ENCODE data around the gene SMYD3.

Gene SMYD3

DNA sequence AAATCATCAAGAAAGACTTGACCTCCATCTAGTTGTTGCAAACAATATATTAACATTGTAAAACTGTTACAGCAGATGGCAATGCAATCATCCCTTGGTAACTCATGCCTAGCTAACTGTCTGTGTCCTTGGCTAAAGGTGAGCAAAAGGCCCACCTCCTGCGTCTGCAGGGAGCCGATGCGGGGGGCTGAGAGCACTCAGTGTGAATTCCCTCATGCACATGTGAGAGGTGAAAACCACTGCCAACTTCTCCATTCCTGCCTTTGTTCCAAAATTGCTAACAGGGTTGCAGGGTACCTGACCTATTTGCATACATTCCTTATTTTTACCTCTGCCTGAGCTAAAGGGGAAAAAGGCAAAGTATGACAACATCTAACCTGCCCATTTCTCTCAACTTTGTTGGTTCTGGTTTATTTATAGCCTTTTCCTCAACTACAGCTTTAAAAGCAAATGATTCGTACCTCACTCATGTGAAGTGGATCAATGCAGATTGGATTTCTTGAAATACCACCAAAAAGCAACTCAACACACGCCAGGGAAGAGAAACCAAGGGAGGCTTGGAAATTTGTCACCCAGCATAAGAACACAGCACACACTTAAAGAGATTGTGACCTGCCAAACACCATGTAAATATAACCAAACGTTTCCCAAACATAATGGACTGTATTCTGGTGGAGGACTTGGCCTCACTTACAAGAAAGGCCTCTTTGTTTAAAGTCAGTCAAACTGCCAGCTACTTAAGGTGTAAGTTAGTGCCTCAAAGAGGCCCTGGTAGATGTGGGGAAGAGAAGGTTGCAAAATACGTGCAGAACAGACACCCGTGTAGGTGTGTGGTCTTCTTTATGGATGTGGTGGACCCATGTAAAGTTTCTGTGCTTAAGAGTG is 651.0 kb downstream of the SMYD3 start:
- Mint-ChIP-seq H3K9me3 (no peaks in the 10 kb centered on the region), H3K4me1 (ENCODE audit: low read depth) (no peaks in the 10 kb centered on the region), H3K4me3 (no peak overlapping the region), H3K27me3 (no peaks in the 10 kb centered on the region), H3K27ac (no peak overlapping the region), H3K36me3 (ENCODE audit: low read depth) (no peaks in the 10 kb centered on the region)
- intact Hi-C loops (cut with micrococcal nuclease): no loop called here

DNA sequence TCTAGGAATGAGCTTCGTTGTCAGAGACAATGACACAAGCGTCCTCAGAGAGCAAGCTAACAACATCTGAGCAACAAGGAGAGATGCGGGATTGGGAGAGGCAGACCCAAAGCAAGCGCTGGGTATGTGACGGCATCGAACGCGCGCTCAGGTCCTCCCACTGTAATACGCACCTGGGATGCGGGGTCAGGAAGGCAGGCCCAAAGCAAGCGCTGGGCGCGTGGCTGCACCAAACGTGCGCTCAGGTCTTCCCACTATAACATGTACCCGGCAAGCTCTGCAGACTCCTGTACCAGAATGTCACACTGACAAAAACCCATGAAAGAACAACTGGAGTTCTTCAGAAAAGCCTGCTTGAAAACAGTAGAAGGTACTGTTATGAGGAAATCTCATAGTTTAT is 653.8 kb downstream of the SMYD3 start:
- Mint-ChIP-seq H3K36me3 (ENCODE audit: low read depth) (no peaks in the 10 kb centered on the region), H3K4me3 (no peak overlapping the region), H3K4me1 (ENCODE audit: low read depth) (no peaks in the 10 kb centered on the region), H3K9me3 (no peaks in the 10 kb centered on the region), H3K27me3 (no peaks in the 10 kb centered on the region), H3K27ac (no peak overlapping the region)
- intact Hi-C loops (cut with micrococcal nuclease): no loop called here

DNA sequence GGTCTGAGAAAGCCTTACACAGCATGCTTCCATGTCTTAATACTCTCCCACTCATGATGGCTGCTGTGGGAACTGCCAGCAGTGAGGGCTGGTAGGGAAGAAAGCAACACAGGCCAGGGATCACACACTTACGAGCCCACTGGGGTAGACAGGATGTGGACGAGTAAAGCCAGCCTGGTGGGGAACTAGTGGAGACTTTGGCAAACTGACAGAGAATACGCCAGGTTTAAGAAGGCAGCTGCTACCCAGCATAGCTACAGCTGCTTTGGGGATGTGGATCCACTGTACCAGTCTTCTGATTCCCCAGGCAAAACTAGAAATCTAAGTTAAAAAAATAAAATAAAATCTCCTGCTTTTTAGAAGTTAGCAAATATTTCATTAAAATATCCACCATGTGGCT is 664.0 kb downstream of the SMYD3 start:
- Mint-ChIP-seq H3K9me3 (no peaks in the 10 kb centered on the region), H3K4me1 (ENCODE audit: low read depth) (no peaks in the 10 kb centered on the region), H3K27ac (no peak overlapping the region), H3K36me3 (ENCODE audit: low read depth) (no peaks in the 10 kb centered on the region), H3K4me3 (no peak overlapping the region), H3K27me3 (no peaks in the 10 kb centered on the region)
- intact Hi-C loops (cut with micrococcal nuclease): no loop called here

DNA sequence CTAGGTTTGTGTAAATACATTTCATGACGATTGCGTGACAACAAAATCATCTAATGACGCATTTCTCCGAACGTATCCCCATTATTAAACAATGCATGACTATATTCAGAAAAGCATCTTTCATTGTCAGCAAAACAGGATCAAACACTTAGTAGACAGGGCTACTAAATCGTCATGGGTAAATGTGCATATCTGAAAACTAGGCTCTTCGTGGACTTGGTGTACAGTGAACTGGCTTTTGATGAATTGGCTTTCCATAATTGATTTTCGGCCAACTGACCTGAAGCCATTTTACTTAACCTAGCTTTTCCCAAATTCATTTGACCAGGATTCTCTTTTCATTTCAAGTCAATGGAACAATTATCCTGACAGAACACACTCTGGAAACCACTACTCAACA is 665.0 kb downstream of the SMYD3 start:
- Mint-ChIP-seq H3K9me3 (no peaks in the 10 kb centered on the region), H3K4me1 (ENCODE audit: low read depth) (no peaks in the 10 kb centered on the region), H3K36me3 (ENCODE audit: low read depth) (no peaks in the 10 kb centered on the region), H3K27ac (no peak overlapping the region), H3K4me3 (no peak overlapping the region), H3K27me3 (no peaks in the 10 kb centered on the region)
- intact Hi-C loops (cut with micrococcal nuclease): no loop called here

DNA sequence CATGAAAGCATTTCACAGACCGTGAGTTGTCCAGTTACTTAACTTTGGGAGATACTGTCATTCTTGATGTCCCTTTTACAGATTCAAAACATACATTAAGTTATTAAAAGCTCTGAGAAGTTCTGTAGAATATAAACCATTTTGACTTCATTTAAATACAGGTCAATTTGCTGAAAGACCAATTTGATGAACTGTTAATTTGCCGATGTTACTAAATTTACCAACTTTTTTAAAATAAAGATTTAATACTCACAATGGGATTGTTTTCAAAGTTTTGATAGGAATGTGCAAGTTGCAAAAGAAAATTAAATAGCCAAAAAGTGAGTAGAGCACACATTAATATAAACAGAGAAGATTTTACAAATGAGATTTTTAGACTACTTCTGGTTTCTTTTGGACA is 666.1 kb downstream of the SMYD3 start:
- Mint-ChIP-seq H3K27me3 (no peaks in the 10 kb centered on the region), H3K36me3 (ENCODE audit: low read depth) (no peaks in the 10 kb centered on the region), H3K4me3 (no peak overlapping the region)

DNA sequence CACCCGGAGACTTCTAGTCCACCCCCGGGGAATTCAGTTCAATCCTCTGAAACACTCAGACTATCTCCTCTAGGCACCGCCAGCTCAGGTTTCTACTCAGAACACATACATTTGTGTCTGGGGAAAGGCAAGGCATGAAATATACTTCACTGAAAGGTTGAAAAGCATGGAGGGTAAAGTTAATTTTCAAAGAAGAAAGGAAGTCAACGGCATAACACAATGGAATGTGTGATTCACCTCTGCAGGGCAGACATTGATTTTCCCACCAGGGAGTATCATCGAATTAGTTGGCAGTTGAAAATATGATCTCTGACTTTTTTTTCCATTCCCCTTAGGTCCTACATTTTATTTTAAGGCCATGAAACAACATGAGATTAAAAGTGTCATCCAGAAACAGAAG is 669.4 kb downstream of the SMYD3 start:
- intact Hi-C loops (cut with micrococcal nuclease): no loop called here
- Mint-ChIP-seq H3K27me3 (no peaks in the 10 kb centered on the region), H3K4me1 (ENCODE audit: low read depth) (no peaks in the 10 kb centered on the region), H3K9me3 (no peaks in the 10 kb centered on the region), H3K36me3 (ENCODE audit: low read depth) (no peaks in the 10 kb centered on the region), H3K4me3 (no peak overlapping the region), H3K27ac (no peak overlapping the region)

More for the DNA sequence above, 666.1 kb downstream of the SMYD3 start:
- Mint-ChIP-seq H3K9me3 (no peaks in the 10 kb centered on the region), H3K27ac (no peak overlapping the region), H3K4me1 (ENCODE audit: low read depth) (no peaks in the 10 kb centered on the region)
- intact Hi-C loops (cut with micrococcal nuclease): no loop called here

DNA sequence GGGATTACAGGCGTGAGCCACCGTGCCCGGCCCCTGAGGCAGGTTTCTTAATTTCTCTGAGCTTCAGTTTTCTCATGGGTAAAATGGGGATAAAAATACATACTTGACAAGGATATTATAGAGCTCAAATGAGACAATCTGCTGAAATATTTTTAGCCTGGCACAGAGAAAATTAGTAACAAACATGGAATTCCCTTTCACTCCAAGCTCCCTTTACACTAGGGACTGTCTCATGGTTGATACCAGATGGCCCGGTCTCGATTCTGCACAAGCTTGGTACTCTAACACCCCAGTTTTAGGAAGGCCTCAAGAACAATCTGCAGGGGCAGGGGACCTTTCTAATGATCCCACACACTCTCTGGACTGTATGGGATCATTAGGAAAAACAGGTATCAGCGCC is 671.7 kb downstream of the SMYD3 start:
- H3K27me3 Mint-ChIP-seq: no peaks in the 10 kb centered on the region
- no peak overlapping the region for H3K27ac Mint-ChIP-seq
- H3K9me3 Mint-ChIP-seq: peaks cover 8% of the 10 kb centered on the region
- no peaks in the 10 kb centered on the region for H3K36me3 Mint-ChIP-seq (ENCODE audit: low read depth)
- intact Hi-C loops (cut with micrococcal nuclease): no loop called here
- H3K4me3 Mint-ChIP-seq: no peak overlapping the region
- no peaks in the 10 kb centered on the region for H3K4me1 Mint-ChIP-seq (ENCODE audit: low read depth)

DNA sequence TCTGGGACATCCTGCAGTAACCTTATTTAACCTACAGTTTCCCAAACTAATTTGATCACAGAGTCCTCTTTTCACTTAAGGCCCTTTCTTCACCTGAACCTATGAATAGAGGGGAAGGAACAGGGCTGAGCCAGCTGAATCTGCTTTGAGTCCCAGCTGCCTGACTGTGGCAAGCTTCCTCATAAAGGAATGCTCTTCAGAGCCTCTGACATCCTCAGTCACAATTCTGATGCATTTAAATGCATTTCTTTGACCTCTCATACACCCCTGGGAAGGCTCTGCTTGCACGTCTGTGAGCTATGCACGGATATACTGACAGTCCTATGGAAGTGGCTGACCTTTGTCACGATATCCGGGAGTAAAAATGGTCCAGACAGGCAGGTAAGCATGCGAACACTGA is 673.1 kb downstream of the SMYD3 start:
- Mint-ChIP-seq H3K4me1 (ENCODE audit: low read depth) (no peaks in the 10 kb centered on the region), H3K9me3 (peaks cover 14% of the 10 kb centered on the region), H3K4me3 (no peak overlapping the region), H3K36me3 (ENCODE audit: low read depth) (no peaks in the 10 kb centered on the region), H3K27ac (no peak overlapping the region), H3K27me3 (no peaks in the 10 kb centered on the region)
- intact Hi-C loops (cut with micrococcal nuclease): no loop called here

DNA sequence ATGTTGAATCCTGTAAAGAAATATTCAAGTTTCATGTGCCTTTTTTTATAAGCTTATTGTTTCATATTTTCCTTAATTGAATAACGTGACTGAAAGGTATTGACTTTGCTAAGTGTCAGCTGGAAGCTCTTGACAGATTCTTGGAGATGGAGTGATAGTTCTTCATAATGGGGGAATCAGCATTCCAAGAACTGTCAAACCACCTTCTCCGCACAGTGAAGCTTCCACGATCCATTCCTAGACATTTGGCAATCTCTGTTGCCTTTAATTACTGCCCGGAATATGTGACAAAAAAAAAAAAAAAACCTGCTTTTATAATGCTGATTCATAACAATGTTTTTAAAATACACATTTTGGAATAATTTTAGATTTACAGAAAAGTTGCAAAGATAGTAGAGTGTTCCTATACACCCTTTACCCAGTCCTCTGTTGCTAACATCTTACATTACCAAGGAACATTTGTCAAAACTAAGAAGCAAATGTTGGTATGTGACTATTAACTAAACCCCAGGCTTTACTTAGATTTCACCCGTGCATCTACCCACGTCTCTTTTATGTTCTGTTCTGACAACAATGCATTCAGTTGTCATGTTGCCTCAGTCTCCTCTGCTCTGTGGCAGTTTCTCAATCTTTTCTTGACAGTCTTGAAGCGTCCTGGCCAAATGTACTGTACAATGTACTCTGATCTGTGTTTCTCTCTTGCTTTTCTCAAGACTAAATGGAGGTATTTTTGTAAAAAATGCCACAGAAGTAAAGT is 674.1 kb downstream of the SMYD3 start:
- H3K27me3 Mint-ChIP-seq: no peaks in the 10 kb centered on the region
- H3K4me1 Mint-ChIP-seq (ENCODE audit: low read depth): no peaks in the 10 kb centered on the region
- intact Hi-C loops (cut with micrococcal nuclease): no loop called here
- H3K9me3 Mint-ChIP-seq: peaks cover 14% of the 10 kb centered on the region
- H3K27ac Mint-ChIP-seq: no peak overlapping the region
- H3K36me3 Mint-ChIP-seq (ENCODE audit: low read depth): no peaks in the 10 kb centered on the region
- no peak overlapping the region for H3K4me3 Mint-ChIP-seq

DNA sequence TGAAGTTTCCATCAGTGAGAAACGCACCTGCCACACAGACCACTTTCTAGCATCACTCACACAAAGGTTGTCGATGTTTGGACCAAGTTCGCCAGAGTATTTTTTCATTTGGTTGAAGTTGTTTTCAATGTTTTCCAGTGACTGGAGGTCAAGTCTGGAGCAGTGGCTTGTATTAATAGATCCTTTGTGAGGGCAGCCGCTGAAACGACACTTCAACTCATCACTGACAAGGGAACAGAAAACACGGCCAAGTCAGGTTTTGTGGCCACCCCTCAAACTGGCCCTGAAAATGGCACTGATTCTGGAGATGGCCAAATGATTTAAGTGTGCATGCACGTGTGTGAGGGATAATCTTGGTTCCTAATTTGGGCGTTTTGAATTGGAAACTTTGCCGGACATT is 675.6 kb downstream of the SMYD3 start:
- Mint-ChIP-seq H3K4me3 (no peak overlapping the region), H3K4me1 (ENCODE audit: low read depth) (no peaks in the 10 kb centered on the region), H3K27me3 (no peaks in the 10 kb centered on the region), H3K36me3 (ENCODE audit: low read depth) (no peaks in the 10 kb centered on the region), H3K27ac (no peak overlapping the region), H3K9me3 (peaks cover 14% of the 10 kb centered on the region)
- intact Hi-C loops (cut with micrococcal nuclease): no loop called here

DNA sequence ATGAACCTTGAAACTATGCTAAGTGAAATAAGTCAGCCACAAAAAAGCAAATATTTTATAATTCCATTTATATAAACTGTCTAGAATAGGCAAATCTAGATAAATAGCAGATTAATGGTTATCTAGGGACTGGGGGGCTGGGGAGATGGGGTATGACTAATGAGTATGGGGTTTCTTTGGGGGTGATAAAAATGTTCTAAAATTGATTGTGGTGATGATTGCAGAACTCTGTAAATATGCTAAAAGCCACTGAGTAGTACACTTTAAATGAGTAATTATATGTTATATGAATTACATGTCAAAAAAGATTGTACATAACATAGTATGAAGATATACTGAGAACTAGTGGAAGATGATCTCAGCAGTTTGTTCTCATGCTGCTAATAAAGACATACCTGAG is 677.3 kb downstream of the SMYD3 start:
- intact Hi-C loops (cut with micrococcal nuclease): no loop called here
- Mint-ChIP-seq H3K4me1 (ENCODE audit: low read depth) (no peaks in the 10 kb centered on the region), H3K9me3 (peaks cover 21% of the 10 kb centered on the region), H3K27ac (no peak overlapping the region), H3K27me3 (no peaks in the 10 kb centered on the region), H3K4me3 (no peak overlapping the region), H3K36me3 (ENCODE audit: low read depth) (no peaks in the 10 kb centered on the region)

DNA sequence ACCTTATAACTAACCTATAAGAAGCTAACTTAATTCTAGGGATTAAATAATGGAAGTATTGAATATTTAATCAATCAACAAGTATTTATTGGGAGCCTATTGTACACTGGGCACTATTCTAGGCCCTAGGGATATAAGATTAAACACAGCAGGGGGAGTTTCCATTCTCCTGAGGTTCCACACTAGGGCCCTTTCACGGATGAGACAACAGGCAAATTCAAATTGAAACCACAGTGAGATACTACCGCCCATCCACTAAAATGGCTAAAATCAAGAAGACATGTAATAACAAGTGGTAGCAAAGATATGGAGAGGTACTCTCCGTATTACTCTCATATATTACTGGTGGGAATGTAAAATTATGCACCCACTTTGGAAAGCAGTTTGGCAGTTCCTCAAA is 677.9 kb downstream of the SMYD3 start:
- H3K4me3 Mint-ChIP-seq: no peak overlapping the region
- peaks cover 23% of the 10 kb centered on the region for H3K9me3 Mint-ChIP-seq
- H3K27me3 Mint-ChIP-seq: no peaks in the 10 kb centered on the region
- intact Hi-C loops (cut with micrococcal nuclease): no loop called here
- no peaks in the 10 kb centered on the region for H3K36me3 Mint-ChIP-seq (ENCODE audit: low read depth)
- no peaks in the 10 kb centered on the region for H3K4me1 Mint-ChIP-seq (ENCODE audit: low read depth)
- H3K27ac Mint-ChIP-seq: no peak overlapping the region

DNA sequence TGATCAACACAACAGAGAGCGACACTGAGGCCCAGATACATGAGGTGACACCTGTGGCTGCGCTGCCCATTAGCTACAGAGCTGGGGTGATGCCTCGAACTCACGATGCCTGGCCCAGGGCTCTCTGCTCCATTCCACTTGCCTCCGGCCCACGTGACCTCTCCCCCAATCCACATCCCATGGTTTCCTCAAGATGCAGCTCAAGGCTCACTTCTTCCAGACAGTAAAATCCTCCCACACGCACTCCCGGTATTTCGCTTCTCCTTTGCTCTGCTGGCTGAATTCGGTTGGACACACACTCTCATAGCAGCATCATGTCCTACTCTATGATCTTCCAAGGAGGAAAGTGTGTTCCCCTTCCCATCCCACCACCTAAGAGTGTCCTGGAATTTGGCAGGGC is 679.8 kb downstream of the SMYD3 start:
- Mint-ChIP-seq H3K36me3 (ENCODE audit: low read depth) (no peaks in the 10 kb centered on the region), H3K27ac (no peak overlapping the region), H3K4me1 (ENCODE audit: low read depth) (no peaks in the 10 kb centered on the region), H3K27me3 (no peaks in the 10 kb centered on the region), H3K4me3 (no peak overlapping the region), H3K9me3 (peaks cover 37% of the 10 kb centered on the region)
- intact Hi-C loops (cut with micrococcal nuclease): no loop called here

DNA sequence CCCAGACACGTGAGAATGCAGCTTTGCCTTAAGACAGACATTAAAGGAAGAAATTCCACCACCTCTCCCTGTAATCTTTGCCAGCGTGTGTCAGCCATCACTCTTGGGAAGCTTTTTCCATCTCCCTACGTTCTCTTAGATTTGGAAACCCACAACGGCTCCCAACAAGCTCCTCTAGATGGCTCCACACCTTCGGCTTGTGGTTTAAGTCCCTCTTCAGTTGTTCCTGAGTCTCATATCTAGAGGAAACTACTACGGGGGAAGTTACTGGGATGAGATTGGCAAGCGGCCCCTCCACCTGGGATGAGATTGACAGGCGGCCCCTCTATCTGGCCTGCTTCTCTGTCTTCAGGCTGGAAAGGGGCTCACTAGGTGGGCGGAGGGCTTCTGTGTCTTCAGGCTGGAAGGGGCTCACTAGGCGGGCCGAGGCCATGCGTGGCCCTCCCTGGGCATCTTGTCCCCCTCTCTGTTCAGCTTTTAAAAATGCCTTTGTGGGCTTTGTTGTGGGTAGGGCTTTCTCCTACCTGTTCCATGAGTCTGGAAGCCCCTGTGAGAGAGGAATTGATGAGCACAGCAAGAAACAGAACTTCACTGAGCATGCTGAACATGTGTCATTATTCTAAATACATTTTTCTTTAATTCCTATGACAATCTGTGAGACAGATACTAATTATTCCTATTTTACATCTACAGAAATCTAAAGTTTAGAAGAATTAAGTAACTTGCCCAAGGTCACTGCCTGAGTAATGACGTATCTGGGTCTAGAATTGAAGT is 681.8 kb downstream of the SMYD3 start:
- H3K27me3 Mint-ChIP-seq: no peaks in the 10 kb centered on the region
- H3K9me3 Mint-ChIP-seq: peaks cover 29% of the 10 kb centered on the region
- intact Hi-C loops (cut with micrococcal nuclease): no loop called here
- no peak overlapping the region for H3K4me3 Mint-ChIP-seq
- H3K4me1 Mint-ChIP-seq (ENCODE audit: low read depth): no peaks in the 10 kb centered on the region
- no peak overlapping the region for H3K27ac Mint-ChIP-seq
- H3K36me3 Mint-ChIP-seq (ENCODE audit: low read depth): no peaks in the 10 kb centered on the region

Data from dendritic cell treated with granulocyte-macrophage colony-stimulating factor and Interleukin-4, amounts not matched to agents 40 ng/mL and 50 ng/mL, for 4 days (primary cell).